ENCODE results near the gene UBAP1L. TPM values are rescaled to one million over a fixed set of nuclear protein-coding genes. Genes with fewer than 3 reads are reported as not detected.

UBAP1L gene
- polyA plus RNA-seq, 1 donor (not counting 4 experiments of a cell fraction or from before 2014, with no cell fraction given) = 0.55 TPM

- Histone ChIP-seq H3K27ac (ENCODE audit: control insufficient read depth, insufficient read depth, low read length) (no peak overlapping the region), H3K27me3 (ENCODE audit: control insufficient read depth, extremely low read depth, insufficient read depth, low read length) (no peaks in the 10 kb centered on the region), H3K9me3 (ENCODE audit: control insufficient read depth, low read depth, low read length) (no peaks in the 10 kb centered on the region), H3K9me1 (ENCODE audit: control insufficient read depth, extremely low read depth, insufficient read depth, low read length) (no peaks in the 10 kb centered on the region), H3K4me2 (ENCODE audit: control insufficient read depth, extremely low read depth, insufficient read depth, low read depth, low read length) (no peak overlapping the region), H4K20me1 (ENCODE audit: control insufficient read depth, extremely low read depth, insufficient read depth, low read length) (no peaks in the 10 kb centered on the region), H3K4me3 (ENCODE audit: control insufficient read depth in 2 of 3, extremely low read depth in 1 of 3, insufficient read depth in 2 of 3, low read depth in 1 of 3, low read length in 3 of 3) (no peak overlapping the region), H3K4me1 (ENCODE audit: control insufficient read depth, extremely low read depth, insufficient read depth, low read length) (no peaks in the 10 kb centered on the region), H3K9ac (ENCODE audit: control insufficient read depth, extremely low read depth, insufficient read depth, low read length) (no peak overlapping the region), H3K36me3 (ENCODE audit: control insufficient read depth in 2 of 2, extremely low read depth in 1 of 2, insufficient read depth in 2 of 2, low read length in 2 of 2) (no peaks in the 10 kb centered on the region), H2AFZ (ENCODE audit: control insufficient read depth, low read length) (no peak overlapping the region), H3K79me2 (ENCODE audit: control insufficient read depth, insufficient read depth, low read length) (no peaks in the 10 kb centered on the region)
- dilution Hi-C loops (cut with MboI; ENCODE audit: extremely low pct_ligation_motif_present, low sequenced_read_pairs) = no loop called here
- DNase-seq (ENCODE audit: low read depth, low spot score) (no peak), FAIRE-seq (no peak)
- TF ChIP-seq EZH2 (IDR thresholded peaks at IDR 0.05; ENCODE audit: low read length) (no peak), CTCF (optimal IDR thresholded peaks at IDR 0.05 in 1 of 3, IDR thresholded peaks at IDR 0.05 in 1 of 3, conservative IDR thresholded peaks at IDR 0.05 in 1 of 3; ENCODE audit: extremely low read depth in 1 of 3, insufficient read depth in 2 of 3, low read length in 3 of 3) (no peak)
Measured at GRCh38 chr15:65051266-65051665, 63.7 kb downstream of the UBAP1L start.

GRCh38 chr15:65050270-65050669 lies 64.7 kb downstream of the UBAP1L start:
- H3K27me3 ChIP-seq (ENCODE audit: control insufficient read depth, extremely low read depth, insufficient read depth, low read length) = no peaks in the 10 kb centered on the region
- no peak overlapping the region for H3K27ac ChIP-seq (ENCODE audit: control insufficient read depth, insufficient read depth, low read length)
- FAIRE-seq (no peak), DNase-seq (ENCODE audit: low read depth, low spot score) (no peak)
- H3K9me3 ChIP-seq (ENCODE audit: control insufficient read depth, low read depth, low read length) = no peaks in the 10 kb centered on the region
- no peaks in the 10 kb centered on the region for H4K20me1 ChIP-seq (ENCODE audit: control insufficient read depth, extremely low read depth, insufficient read depth, low read length)
- no peak overlapping the region for H3K4me2 ChIP-seq (ENCODE audit: control insufficient read depth, extremely low read depth, insufficient read depth, low read depth, low read length)
- no peaks in the 10 kb centered on the region for H3K36me3 ChIP-seq (ENCODE audit: control insufficient read depth in 2 of 2, extremely low read depth in 1 of 2, insufficient read depth in 2 of 2, low read length in 2 of 2)
- H3K4me3 ChIP-seq (ENCODE audit: control insufficient read depth in 2 of 3, extremely low read depth in 1 of 3, insufficient read depth in 2 of 3, low read depth in 1 of 3, low read length in 3 of 3) = no peak overlapping the region
- no peak overlapping the region for H3K9ac ChIP-seq (ENCODE audit: control insufficient read depth, extremely low read depth, insufficient read depth, low read length)
- H3K79me2 ChIP-seq (ENCODE audit: control insufficient read depth, insufficient read depth, low read length) = no peaks in the 10 kb centered on the region
- no peaks in the 10 kb centered on the region for H3K9me1 ChIP-seq (ENCODE audit: control insufficient read depth, extremely low read depth, insufficient read depth, low read length)
- no peak overlapping the region for H2AFZ ChIP-seq (ENCODE audit: control insufficient read depth, low read length)
- dilution Hi-C loops (cut with MboI; ENCODE audit: extremely low pct_ligation_motif_present, low sequenced_read_pairs) = no loop called here
- TF ChIP-seq EZH2 (IDR thresholded peaks at IDR 0.05; ENCODE audit: low read length) (no peak), CTCF (optimal IDR thresholded peaks at IDR 0.05 in 1 of 3, IDR thresholded peaks at IDR 0.05 in 1 of 3, conservative IDR thresholded peaks at IDR 0.05 in 1 of 3; ENCODE audit: extremely low read depth in 1 of 3, insufficient read depth in 2 of 3, low read length in 3 of 3) (no peak)
- no peaks in the 10 kb centered on the region for H3K4me1 ChIP-seq (ENCODE audit: control insufficient read depth, extremely low read depth, insufficient read depth, low read length)

All from keratinocyte (primary cell).